ENCODE data around the gene FOXM1.

The FOXM1 gene

GRCh38 chr12:2860170-2860569, 16.8 kb downstream of the FOXM1 start:
- CTCF ChIA-PET = interaction anchor here (1.5 kb wide), 1 partner anchor 14 kb away, joined by 4 read pairs; no protein-coding TSS in a partner anchor
- DNase-seq (ENCODE audit: low read depth, low spot score) = no peak
- POLR2A ChIA-PET = no interaction called here
- H3K4me3 ChIP-seq (ENCODE audit: low read depth, low read length) = no peak overlapping the region
- no peak for TF ChIP-seq CTCF (IDR thresholded peaks at IDR 0.05; ENCODE audit: insufficient read depth, low read length, missing control alignments)

- POLR2A ChIA-PET = no interaction called here
- H3K4me3 ChIP-seq (ENCODE audit: low read depth, low read length) = no peak overlapping the region
- DNase-seq (ENCODE audit: low read depth, low spot score) = no peak
- CTCF ChIA-PET = interaction anchor here (1.1 to 1.2 kb wide), 2 partner anchors 9 to 15 kb away, joined by 3 to 5 read pairs; no protein-coding TSS in a partner anchor
- TF ChIP-seq CTCF (IDR thresholded peaks at IDR 0.05; ENCODE audit: insufficient read depth, low read length, missing control alignments) = no peak
Measured at GRCh38 chr12:2858944-2859421, 18.0 kb downstream of the FOXM1 start.

- ChIA-PET POLR2A (no interaction called here), CTCF (interaction anchor here (1.0 to 2.1 kb wide), 4 partner anchors 8 to 184 kb away, joined by 3 to 6 read pairs (median 4); no protein-coding TSS in a partner anchor)
- no peak overlapping the region for H3K4me3 ChIP-seq (ENCODE audit: low read depth, low read length)
- no peak for TF ChIP-seq CTCF (IDR thresholded peaks at IDR 0.05; ENCODE audit: insufficient read depth, low read length, missing control alignments)
- DNase-seq (ENCODE audit: low read depth, low spot score) = no peak
Measured at GRCh38 chr12:2858334-2858733, 18.6 kb downstream of the FOXM1 start.

- no peak for TF ChIP-seq CTCF (IDR thresholded peaks at IDR 0.05; ENCODE audit: insufficient read depth, low read length, missing control alignments)
- DNase-seq (ENCODE audit: low read depth, low spot score) = no peak
- ChIA-PET CTCF (interaction anchor here (1.0 to 5.0 kb wide), 6 partner anchors 8 to 184 kb away, joined by 3 to 36 read pairs (median 6); no protein-coding TSS in a partner anchor), POLR2A (interaction anchor here (0.9 kb wide), 1 partner anchor 8 kb away, joined by 3 read pairs; no protein-coding TSS in a partner anchor)
- no peak overlapping the region for H3K4me3 ChIP-seq (ENCODE audit: low read depth, low read length)
Measured at GRCh38 chr12:2857576-2857975, 19.4 kb downstream of the FOXM1 start.

GRCh38 chr12:2857021-2857431, 19.9 kb downstream of the FOXM1 start, which contains the start of gene TEX52:
TEX52 (minus strand) TSS chr12:2857039; CDS start chr12:2857026, 13 bp downstream.
- DNase-seq (ENCODE audit: low read depth, low spot score) = no peak
- CTCF ChIA-PET = interaction anchor here (0.6 to 5.0 kb wide), 5 partner anchors 11 to 1966 kb away, joined by 4 to 36 read pairs (median 11); no protein-coding TSS in a partner anchor
- POLR2A ChIA-PET = interaction anchor here (0.9 kb wide), 1 partner anchor 9 kb away, joined by 3 read pairs; no protein-coding TSS in a partner anchor
- no peak within 1 kb of the TSS for H3K4me3 ChIP-seq (ENCODE audit: low read depth, low read length)
- TF ChIP-seq CTCF (IDR thresholded peaks at IDR 0.05; ENCODE audit: insufficient read depth, low read length, missing control alignments) = no peak

GRCh38 chr12:2856051-2856450, 20.9 kb downstream of the FOXM1 start:
- CTCF ChIA-PET = interaction anchor here (0.9 to 5.0 kb wide), 6 partner anchors 11 to 186 kb away, joined by 3 to 36 read pairs (median 8); no protein-coding TSS in a partner anchor
- no peak overlapping the region for H3K4me3 ChIP-seq (ENCODE audit: low read depth, low read length)
- TF ChIP-seq CTCF (IDR thresholded peaks at IDR 0.05; ENCODE audit: insufficient read depth, low read length, missing control alignments) = no peak
- POLR2A ChIA-PET = no interaction called here
- DNase-seq (ENCODE audit: low read depth, low spot score) = no peak
